ENCODE measurements around the gene KCNQ1. TPM values are rescaled to one million over a fixed set of nuclear protein-coding genes. Genes with fewer than 3 reads are reported as not detected.

KCNQ1 gene
- total and polyA plus RNA-seq, 9 of the 15 experiments (the other 6 are each of a cell fraction or from before 2014, with no cell fraction given) = 0.44 TPM; not detected in 8

DNA sequence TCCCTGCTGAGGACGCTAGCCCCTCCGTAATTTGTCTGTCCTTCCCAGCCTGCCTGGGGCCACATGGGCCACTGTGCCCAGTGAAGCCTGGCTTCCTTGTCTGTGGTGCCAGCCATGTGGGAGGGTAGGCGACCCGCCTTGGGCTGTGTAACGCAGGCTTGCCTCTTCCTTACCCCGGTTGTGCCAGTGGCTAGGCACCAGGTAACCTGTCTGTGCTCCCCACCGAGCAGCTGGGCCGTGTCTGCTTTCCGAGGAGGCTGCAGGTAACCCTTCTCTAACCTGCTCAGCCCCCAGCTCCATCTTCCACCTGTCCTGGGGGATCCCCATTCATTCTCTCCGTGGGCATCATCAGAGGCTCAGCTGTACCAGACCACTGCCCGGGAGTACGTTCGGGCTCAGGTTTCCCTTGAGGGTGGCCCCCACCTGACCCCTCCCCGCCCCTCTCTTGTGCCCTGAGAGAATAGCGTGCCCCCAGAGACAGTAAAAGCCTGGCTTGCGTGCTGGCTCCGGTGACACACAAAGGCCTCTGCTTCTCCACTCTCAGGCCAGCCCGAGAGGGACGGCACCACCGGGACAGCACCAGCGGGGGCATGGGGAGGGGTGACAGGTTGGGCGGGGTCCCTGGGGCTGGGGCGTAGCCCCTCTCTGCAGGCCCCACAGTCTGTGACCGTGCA, 361.7 kb downstream of the KCNQ1 start:
- no peak overlapping the region for H3K4me2 ChIP-seq (ENCODE audit: insufficient read depth, low read length)
- intact Hi-C loops (cut with micrococcal nuclease) = no loop called here
- DNase-seq (ENCODE audit: extremely low read depth in 1 of 4, low spot score in 3 of 4) (no peak), FAIRE-seq (no peak), ATAC-seq (no peak)
- H3K9me1 ChIP-seq (ENCODE audit: control insufficient read depth, insufficient read depth, low read length) = no peaks in the 10 kb centered on the region
- BruUV-seq (replicated peaks) = no TSS peak
- no peak overlapping the region for H3K27ac ChIP-seq (ENCODE audit: extremely low read depth, low read depth, low read length)
- ChIA-PET CTCF (ENCODE audit: low intra/inter-chr PET ratio) (no interaction called here), POLR2A (no interaction called here)
- 0 out of 2 replicates have a peak, but pooled peaks cover 6% of the 10 kb centered on the region for H3K9me3 ChIP-seq (replicated peaks; ENCODE audit: control insufficient read depth, insufficient read depth, low read depth, low read length)
- H3K36me3 ChIP-seq (ENCODE audit: control insufficient read depth, insufficient read depth, low read length) = no peaks in the 10 kb centered on the region
- peak overlapping the region in 1 of 2 experiments; percentile 62; a peak in 2 of 4 replicates for H3K9ac ChIP-seq (ENCODE audit: insufficient read depth in 1 of 2, low read depth in 2 of 2, low read length in 2 of 2)
- 38% methylated on average over 20 of the region's 24 CpGs for WGBS (ENCODE audit: insufficient coverage, low coverage, missing lambda C conversion rate)
- in situ Hi-C loops (cut with MboI) = no loop called here
- H2AFZ ChIP-seq (ENCODE audit: low read depth, low read length) = no peak overlapping the region
- H3K4me3 ChIP-seq = no peak overlapping the region
- peaks cover 2 to 10% of the 10 kb centered on the region in 2 experiments; a peak in 1 of 5 replicates for H3K27me3 ChIP-seq (ENCODE audit: control insufficient read depth in 2 of 2, insufficient read depth in 2 of 2, low read length in 2 of 2)
- H3K79me2 ChIP-seq (ENCODE audit: control insufficient read depth, insufficient read depth, low read length) = no peaks in the 10 kb centered on the region
- H4K20me1 ChIP-seq (replicated peaks; ENCODE audit: control insufficient read depth, insufficient read depth, low read length) = no peaks in the 10 kb centered on the region
- peaks cover 5 to 66% of the 10 kb centered on the region in 2 experiments for H3K4me1 ChIP-seq (replicated peaks in 1 of 2; ENCODE audit: control insufficient read depth in 2 of 2, insufficient read depth in 2 of 2, low read length in 2 of 2)
- no peak for TF ChIP-seq ZNF584 (CRISPR knock-in tag; IDR thresholded peaks at IDR 0.05; ENCODE audit: low read depth)
- TF ChIP-seq HDAC8 (tag; IDR thresholded peaks at IDR 0.05) = no peak
- no peak for TF ChIP-seq MYBL2 (IDR thresholded peaks at IDR 0.05; ENCODE audit: low read depth)
- no peak for TF ChIP-seq MYBL2 (CRISPR knock-in tag; IDR thresholded peaks at IDR 0.05; ENCODE audit: borderline replicate concordance)
- TF ChIP-seq ZNF347 (CRISPR knock-in tag; IDR thresholded peaks at IDR 0.05; ENCODE audit: low read depth) = no peak
- no peak for TF ChIP-seq HMG20B (CRISPR knock-in tag; IDR thresholded peaks at IDR 0.05)
- no peak for TF ChIP-seq PHF8 (IDR thresholded peaks at IDR 0.05; ENCODE audit: borderline replicate concordance, low read length)
- TF ChIP-seq ZNF3 (CRISPR knock-in tag; IDR thresholded peaks at IDR 0.05) = no peak
- no peak for TF ChIP-seq SREBF1 (IDR thresholded peaks at IDR 0.05; ENCODE audit: borderline replicate concordance, low read depth, low read length)
- no peak for TF ChIP-seq ZNF431 (CRISPR knock-in tag; IDR thresholded peaks at IDR 0.05)
- TF ChIP-seq, protein P1, sequence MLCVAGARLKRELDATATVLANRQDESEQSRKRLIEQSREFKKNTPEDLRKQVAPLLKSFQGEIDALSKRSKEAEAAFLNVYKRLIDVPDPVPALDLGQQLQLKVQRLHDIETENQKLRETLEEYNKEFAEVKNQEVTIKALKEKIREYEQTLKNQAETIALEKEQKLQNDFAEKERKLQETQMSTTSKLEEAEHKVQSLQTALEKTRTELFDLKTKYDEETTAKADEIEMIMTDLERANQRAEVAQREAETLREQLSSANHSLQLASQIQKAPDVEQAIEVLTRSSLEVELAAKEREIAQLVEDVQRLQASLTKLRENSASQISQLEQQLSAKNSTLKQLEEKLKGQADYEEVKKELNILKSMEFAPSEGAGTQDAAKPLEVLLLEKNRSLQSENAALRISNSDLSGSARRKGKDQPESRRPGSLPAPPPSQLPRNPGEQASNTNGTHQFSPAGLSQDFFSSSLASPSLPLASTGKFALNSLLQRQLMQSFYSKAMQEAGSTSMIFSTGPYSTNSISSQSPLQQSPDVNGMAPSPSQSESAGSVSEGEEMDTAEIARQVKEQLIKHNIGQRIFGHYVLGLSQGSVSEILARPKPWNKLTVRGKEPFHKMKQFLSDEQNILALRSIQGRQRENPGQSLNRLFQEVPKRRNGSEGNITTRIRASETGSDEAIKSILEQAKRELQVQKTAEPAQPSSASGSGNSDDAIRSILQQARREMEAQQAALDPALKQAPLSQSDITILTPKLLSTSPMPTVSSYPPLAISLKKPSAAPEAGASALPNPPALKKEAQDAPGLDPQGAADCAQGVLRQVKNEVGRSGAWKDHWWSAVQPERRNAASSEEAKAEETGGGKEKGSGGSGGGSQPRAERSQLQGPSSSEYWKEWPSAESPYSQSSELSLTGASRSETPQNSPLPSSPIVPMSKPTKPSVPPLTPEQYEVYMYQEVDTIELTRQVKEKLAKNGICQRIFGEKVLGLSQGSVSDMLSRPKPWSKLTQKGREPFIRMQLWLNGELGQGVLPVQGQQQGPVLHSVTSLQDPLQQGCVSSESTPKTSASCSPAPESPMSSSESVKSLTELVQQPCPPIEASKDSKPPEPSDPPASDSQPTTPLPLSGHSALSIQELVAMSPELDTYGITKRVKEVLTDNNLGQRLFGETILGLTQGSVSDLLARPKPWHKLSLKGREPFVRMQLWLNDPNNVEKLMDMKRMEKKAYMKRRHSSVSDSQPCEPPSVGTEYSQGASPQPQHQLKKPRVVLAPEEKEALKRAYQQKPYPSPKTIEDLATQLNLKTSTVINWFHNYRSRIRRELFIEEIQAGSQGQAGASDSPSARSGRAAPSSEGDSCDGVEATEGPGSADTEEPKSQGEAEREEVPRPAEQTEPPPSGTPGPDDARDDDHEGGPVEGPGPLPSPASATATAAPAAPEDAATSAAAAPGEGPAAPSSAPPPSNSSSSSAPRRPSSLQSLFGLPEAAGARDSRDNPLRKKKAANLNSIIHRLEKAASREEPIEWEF (CRISPR knock-in tag; IDR thresholded peaks at IDR 0.05) = no peak
- no peak for TF ChIP-seq GABPB1 (CRISPR knock-in tag; IDR thresholded peaks at IDR 0.05)
- TF ChIP-seq ETV1 (tag; conservative IDR thresholded peaks at IDR 0.05; ENCODE audit: low read depth) = no peak
- TF ChIP-seq ZBTB7A (IDR thresholded peaks at IDR 0.05; ENCODE audit: borderline replicate concordance, control insufficient read depth, low read depth, low read length) = no peak
- no peak for TF ChIP-seq ZNF184 (CRISPR knock-in tag; IDR thresholded peaks at IDR 0.05)
- no peak for TF ChIP-seq ARID1B (IDR thresholded peaks at IDR 0.05)
- TF ChIP-seq, protein P2, sequence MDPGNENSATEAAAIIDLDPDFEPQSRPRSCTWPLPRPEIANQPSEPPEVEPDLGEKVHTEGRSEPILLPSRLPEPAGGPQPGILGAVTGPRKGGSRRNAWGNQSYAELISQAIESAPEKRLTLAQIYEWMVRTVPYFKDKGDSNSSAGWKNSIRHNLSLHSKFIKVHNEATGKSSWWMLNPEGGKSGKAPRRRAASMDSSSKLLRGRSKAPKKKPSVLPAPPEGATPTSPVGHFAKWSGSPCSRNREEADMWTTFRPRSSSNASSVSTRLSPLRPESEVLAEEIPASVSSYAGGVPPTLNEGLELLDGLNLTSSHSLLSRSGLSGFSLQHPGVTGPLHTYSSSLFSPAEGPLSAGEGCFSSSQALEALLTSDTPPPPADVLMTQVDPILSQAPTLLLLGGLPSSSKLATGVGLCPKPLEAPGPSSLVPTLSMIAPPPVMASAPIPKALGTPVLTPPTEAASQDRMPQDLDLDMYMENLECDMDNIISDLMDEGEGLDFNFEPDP (CRISPR knock-in tag; IDR thresholded peaks at IDR 0.05) = no peak
